H9 (cell line): ENCODE data around the gene SPTBN1. TPM values are rescaled to one million over a fixed set of nuclear protein-coding genes. Genes with fewer than 3 reads are reported as not detected.

Source experiments
- DNase-seq: peaks from one replicate; pipeline ENCODE4 v3.0.0-alpha.2; 2017
- H2AFZ ChIP-seq: one replicate; pipeline ENCODE4 v1.6.1; 2013; ENCODE audit warnings: mild to moderate bottlenecking, low read length, control low read depth, moderate library complexity
- H2AK5ac ChIP-seq: 2 replicates; pipeline ENCODE4 v1.6.1; 2013; ENCODE audit warnings: low read length, control low read depth, mixed read lengths; ENCODE audit not compliant: insufficient read length
- H2BK120ac ChIP-seq: one replicate; pipeline ENCODE4 v1.6.1; 2013; ENCODE audit warnings: low read depth, mild to moderate bottlenecking, low read length, control low read depth, inconsistent platforms; ENCODE audit not compliant: poor library complexity, severe bottlenecking
- H2BK12ac ChIP-seq: 2 replicates; pipeline ENCODE4 v1.6.1; 2013; ENCODE audit warnings: low read length, control low read depth, mixed read lengths, low read depth; ENCODE audit not compliant: insufficient read length
- H2BK15ac ChIP-seq: 2 replicates; pipeline ENCODE4 v1.6.1; 2013; ENCODE audit warnings: low read depth, low read length, control low read depth
- H2BK20ac ChIP-seq: one replicate; pipeline ENCODE4 v1.6.1; 2013; ENCODE audit warnings: low read depth, mild to moderate bottlenecking, low read length, control low read depth, inconsistent platforms; ENCODE audit not compliant: poor library complexity, severe bottlenecking
- H2BK5ac ChIP-seq: 2 replicates; pipeline ENCODE4 v1.6.1; 2013; ENCODE audit warnings: low read length, control low read depth, mixed read lengths; ENCODE audit not compliant: insufficient read length
- H3K14ac ChIP-seq: 2 replicates; pipeline ENCODE4 v1.6.1; 2013; ENCODE audit warnings: low read length, control low read depth; ENCODE audit not compliant: insufficient read depth
- H3K18ac ChIP-seq: 2 replicates; pipeline ENCODE4 v1.6.1; 2013; ENCODE audit warnings: low read depth, mild to moderate bottlenecking, mixed read lengths, low read length, control low read depth; ENCODE audit not compliant: insufficient read length
- H3K23ac ChIP-seq: 2 replicates; pipeline ENCODE4 v1.6.1; 2013; ENCODE audit warnings: low read length, control low read depth, mixed read lengths, low read depth; ENCODE audit not compliant: insufficient read length
- H3K23me2 ChIP-seq: 2 replicates; pipeline ENCODE4 v1.6.1; 2013; ENCODE audit warnings: low read depth, mild to moderate bottlenecking, mixed read lengths, low read length, control low read depth; ENCODE audit not compliant: insufficient read length, poor library complexity, severe bottlenecking
- H3K27ac ChIP-seq: 2 replicates; pipeline ENCODE4 v1.5.1; 2013; ENCODE audit warnings: low read length, control low read depth, mixed read lengths, low read depth; ENCODE audit not compliant: insufficient read length
- H3K27me3 ChIP-seq: 2 replicates; pipeline ENCODE4 v1.6.1; 2013; ENCODE audit warnings: low read length, control low read depth, inconsistent platforms; ENCODE audit not compliant: insufficient read depth
- H3K4ac ChIP-seq: 2 replicates; pipeline ENCODE4 v1.6.1; 2013; ENCODE audit warnings: low read depth, mild to moderate bottlenecking, control low read depth, inconsistent platforms, low read length, moderate library complexity
- H3K4me1 ChIP-seq: 2 replicates; pipeline ENCODE4 v1.6.1; 2013; ENCODE audit warnings: low read length, control low read depth, inconsistent platforms; ENCODE audit not compliant: insufficient read depth
- H3K4me2 ChIP-seq: 2 replicates; pipeline ENCODE4 v1.6.1; 2013; ENCODE audit warnings: low read length, control low read depth, mixed read lengths; ENCODE audit not compliant: insufficient read length, insufficient read depth
- H3K56ac ChIP-seq: 2 replicates; pipeline ENCODE4 v1.6.1; 2013; ENCODE audit warnings: low read depth, mild to moderate bottlenecking, mixed read lengths, low read length, control low read depth; ENCODE audit not compliant: insufficient read length
- H3K79me1 ChIP-seq: 2 replicates; pipeline ENCODE4 v1.6.1; 2013; ENCODE audit warnings: low read depth, mild to moderate bottlenecking, moderate library complexity, low read length, control low read depth, inconsistent platforms; ENCODE audit not compliant: insufficient read depth, poor library complexity, severe bottlenecking
- H3K79me2 ChIP-seq: 2 replicates; pipeline ENCODE4 v1.6.1; 2013; ENCODE audit warnings: low read length, control low read depth, inconsistent platforms; ENCODE audit not compliant: insufficient read depth
- H3K9ac ChIP-seq: 2 replicates; pipeline ENCODE4 v1.6.1; 2013; ENCODE audit warnings: low read length, control low read depth, mixed read lengths; ENCODE audit not compliant: insufficient read length; ENCODE audit errors: extremely low read depth
- H3K9me3 ChIP-seq: one replicate; pipeline ENCODE4 v1.6.1; 2013; ENCODE audit warnings: low read depth, low read length, inconsistent platforms; ENCODE audit not compliant: control insufficient read depth
- H3T11ph ChIP-seq: one replicate; pipeline ENCODE4 v1.6.1; 2013; ENCODE audit warnings: mild to moderate bottlenecking, low read length, control low read depth, inconsistent platforms
- H4K20me1 ChIP-seq: one replicate; pipeline ENCODE4 v1.6.1; 2013; ENCODE audit not compliant: control insufficient read depth, insufficient read length, insufficient read depth
- H4K5ac ChIP-seq: 2 replicates; pipeline ENCODE4 v1.6.1; 2013; ENCODE audit warnings: low read depth, mild to moderate bottlenecking, mixed read lengths, low read length, control low read depth; ENCODE audit not compliant: insufficient read length
- H4K8ac ChIP-seq: replicated peaks from 2 replicates; pipeline ENCODE4 v1.6.1; 2013; ENCODE audit warnings: low read length, control low read depth, mixed read lengths, low read depth; ENCODE audit not compliant: insufficient read length
- H4K91ac ChIP-seq: 2 replicates; pipeline ENCODE4 v1.6.1; 2013; ENCODE audit warnings: low read depth, mild to moderate bottlenecking, moderate library complexity, mixed read lengths, low read length, control low read depth; ENCODE audit not compliant: insufficient read length
- H3K27ac Mint-ChIP-seq, 3 experiments: 2 replicates in 2 of 3; 3 replicates in 1 of 3; pipeline ENCODE4 v1.8.0; 2020 to 2021; ENCODE audit warnings: mixed read lengths in 3 of 3, mild to moderate bottlenecking in 1 of 3, moderate library complexity in 1 of 3
- H3K27me3 Mint-ChIP-seq: 2 replicates; pipeline ENCODE4 v1.8.0; 2021; ENCODE audit warnings: low read depth, mild to moderate bottlenecking, moderate library complexity, mixed read lengths
- H3K36me3 Mint-ChIP-seq, 3 experiments: 2 replicates in 2 of 3; 3 replicates in 1 of 3; pipeline ENCODE4 v1.8.0; 2020 to 2021; ENCODE audit warnings: low read depth in 3 of 3, mixed read lengths in 3 of 3; ENCODE audit not compliant: insufficient read depth in 1 of 3
- H3K4me1 Mint-ChIP-seq, 2 experiments: 2 replicates each; pipeline ENCODE4 v1.8.0; 2020; ENCODE audit warnings: mixed read lengths in 2 of 2
- H3K4me3 Mint-ChIP-seq, 2 experiments: 2 replicates in 1 of 2; 3 replicates in 1 of 2; pipeline ENCODE4 v1.8.0; 2020 to 2021; ENCODE audit warnings: mild to moderate bottlenecking in 2 of 2, mixed read lengths in 2 of 2, moderate library complexity in 1 of 2
- H3K9me3 Mint-ChIP-seq, 2 experiments: 2 replicates in 1 of 2; 3 replicates in 1 of 2; pipeline ENCODE4 v1.8.0; 2020; ENCODE audit warnings: mild to moderate bottlenecking in 2 of 2, mixed read lengths in 2 of 2, moderate library complexity in 1 of 2
- CTCF ChIP-seq: fragments of 200-600 bp; sonication (generic); conservative IDR thresholded peaks from 3 replicates; pipeline ENCODE4 v1.8.0; 2021; ENCODE audit warnings: antibody characterized with exemption, mild to moderate bottlenecking
- WGBS: extraction: QIAGEN DNeasy Blood & Tissue Kit; methylation state at CpG from one replicate; pipeline ENCODE4 v1.1.7; 2013; ENCODE audit warnings: missing lambda C conversion rate, low lambda C conversion rate, mixed read lengths; ENCODE audit not compliant: insufficient read length; ENCODE audit errors: extremely low coverage; 5-methylcytosine and 5-hydroxymethylcytosine counted together
- total RNA-seq: library from RNA; stranded (reverse); gene quantifications from 2 replicates; pipeline ENCODE4 v1.2.1, GENCODE V29; 2021

SPTBN1 gene
- total RNA-seq, 1 experiment from 2014 or later = 164 TPM

- WGBS = no CpG with 5 or more reads among the region's 5 CpGs
- no peaks in the 10 kb centered on the region for H3K79me1 ChIP-seq
Measured at GRCh38 chr2:54651291-54651690, 195.2 kb downstream of the SPTBN1 start.

More at GRCh38 chr2:54651291-54651690, 195.2 kb downstream of the SPTBN1 start:
- H2BK120ac ChIP-seq = no peak overlapping the region
- no peaks in the 10 kb centered on the region for H4K20me1 ChIP-seq
- H2BK15ac ChIP-seq = no peak overlapping the region
- Mint-ChIP-seq H3K4me3 (no peak overlapping the region), H3K27ac (no peak overlapping the region), H3K4me1 (no peaks in the 10 kb centered on the region), H3K36me3 (peaks cover 69 to 100% (median 94%) of the 10 kb centered on the region in 3 experiments), H3K27me3 (no peaks in the 10 kb centered on the region), H3K9me3 (no peaks in the 10 kb centered on the region)
- H2AFZ ChIP-seq = no peak overlapping the region
- no peak overlapping the region for H4K5ac ChIP-seq
- no peak overlapping the region for H3K9ac ChIP-seq
- no peak overlapping the region for H3K4ac ChIP-seq
- H4K8ac ChIP-seq = no peak overlapping the region
- H2AK5ac ChIP-seq = no peak overlapping the region
- no peak overlapping the region for H3K14ac ChIP-seq
- H3K27ac ChIP-seq = no peak overlapping the region
- TF ChIP-seq CTCF = no peak
- H4K91ac ChIP-seq = no peak overlapping the region
- H3K4me2 ChIP-seq = no peak overlapping the region
- H3K9me3 ChIP-seq = no peaks in the 10 kb centered on the region
- no peaks in the 10 kb centered on the region for H3K23me2 ChIP-seq
- H2BK5ac ChIP-seq = no peak overlapping the region
- H3K4me1 ChIP-seq = no peaks in the 10 kb centered on the region
- DNase-seq = no peak
- H3K23ac ChIP-seq = no peak overlapping the region
- H3K27me3 ChIP-seq = no peaks in the 10 kb centered on the region
- no peak overlapping the region for H3T11ph ChIP-seq
- H3K18ac ChIP-seq = no peak overlapping the region
- H2BK20ac ChIP-seq = no peak overlapping the region
- no peak overlapping the region for H3K56ac ChIP-seq
- no peaks in the 10 kb centered on the region for H3K79me2 ChIP-seq
- no peak overlapping the region for H2BK12ac ChIP-seq
